Ovary (tissue), 9 donors: ENCODE results near the gene SGTA. TPM values are rescaled to one million over a fixed set of nuclear protein-coding genes. Genes with fewer than 3 reads are reported as not detected.

Experiments used
- DNase-seq, 5 donors: peaks; one replicate each; pipeline ENCODE4 v3.0.0-alpha.2; 2019 to 2020
- H3K27ac ChIP-seq, 2 donors: fragments of 200-600 bp; one replicate each; pipeline versions ENCODE4 v1.5.1 to v1.8.0; 2019 to 2022
- H3K27me3 ChIP-seq: fragments of 200-600 bp; one replicate; pipeline ENCODE4 v1.8.0; 2022
- H3K36me3 ChIP-seq: fragments of 200-600 bp; sonication (generic); one replicate; pipeline ENCODE4 v1.5.1; 2019
- H3K4me1 ChIP-seq: one replicate; pipeline ENCODE4 v1.8.1; 2013; ENCODE audit warnings: mild to moderate bottlenecking, moderate library complexity; ENCODE audit not compliant: insufficient read depth
- H3K4me3 ChIP-seq: fragments of 200-600 bp; sonication (generic); one replicate; pipeline ENCODE4 v1.5.1; 2017
- H3K9me3 ChIP-seq, 2 donors: fragments of 200-600 bp in 1 of 2; sonication (generic) in 1 of 2; one replicate each; pipeline versions ENCODE4 v1.5.1 to v1.8.1; 2013 to 2019; ENCODE audit warnings: mild to moderate bottlenecking in 1 of 2, moderate library complexity in 1 of 2
- CTCF ChIP-seq, 3 donors: fragments of 450-650 bp in 2 of 3; fragments of 200-600 bp in 1 of 3; IDR thresholded peaks; one replicate each; pipeline versions ENCODE4 v1.5.1 to v1.8.0; 2016 to 2022; ENCODE audit warnings: antibody characterized with exemption in 3 of 3, mild to moderate bottlenecking in 1 of 3
- EP300 ChIP-seq: sonication (generic); formaldehyde crosslinking; IDR thresholded peaks from one replicate; pipeline ENCODE4 v1.6.1; 2017; ENCODE audit warnings: antibody characterized with exemption
- POLR2A ChIP-seq: fragments of 450-650 bp; IDR thresholded peaks from one replicate; pipeline ENCODE4 v1.6.1; 2017; ENCODE audit warnings: antibody characterized with exemption, mild to moderate bottlenecking, moderate library complexity
- whole genome bisulfite sequencing, 3 donors: extraction: QIAGEN DNeasy Blood & Tissue Kit in 1 of 3; methylation state at CpG; one replicate each; pipeline versions ENCODE4 v1.1.5 to v1.1.7; 2013 to 2017; 5-methylcytosine and 5-hydroxymethylcytosine counted together
- intact Hi-C, 4 donors: fragments of 100-400 bp; cut with DNase I; formaldehyde crosslinking; loops; one replicate each; pipeline versions ENCODE4 v1.11.0 to v1.15.1; 2022 to 2023
- polyA plus RNA-seq, 2 donors: library from polyadenylated mRNA; stranded (reverse); fragments of 200-250 nt in 1 of 2; fragments of 350-450 nt in 1 of 2; fragmentation: Illumina TruSeq in 1 of 2; extraction: RNeasy Lipid Tissue Mini Kit (QIAGEN cat#74804) in 1 of 2; gene quantifications; one replicate each; pipeline ENCODE4 v1.2.3, GENCODE V29; 2013 to 2014
- total RNA-seq, 7 donors: library from RNA; depleted of rRNA in 2 of 7; stranded (reverse); fragments of >200 nt in 2 of 7; fragmentation: NEBNext Ultra II Directional in 3 of 7; extraction: Animal tissue kit (Norgen Biotek cat#: 25700) in 3 of 7; gene quantifications; one replicate each; pipeline versions ENCODE4 v1.1.0 to v1.2.4, GENCODE V29; 2016 to 2023
- donor health status: DM: no; HTN: no; CAD: no; lungs with moderate emphysema.
- donor health status: DM: no; HTN: no; CAD: no.
- donor health status: Bipolar disorder and iron deficiency.
- donor health status: DM: yes; HTN: yes; CAD: no.
- donor health status: DM: no; HTN: no; CAD: no.
- donor health status: DM: yes; HTN: yes; CAD: no.

SGTA gene
- total and polyA plus RNA-seq, 9 donors: 27.0 to 65.5 (median 53.4) TPM

- WGBS, 3 donors: 88 to 92% (median 89%) methylated on average over 43 of the region's 43 CpGs
- intact Hi-C loops: no loop called here
- Histone ChIP-seq H3K27ac (no peak overlapping the region), H3K4me3 (no peak overlapping the region), H3K36me3 (no peaks in the 10 kb centered on the region), H3K9me3 (no peaks in the 10 kb centered on the region), H3K4me1 (no peaks in the 10 kb centered on the region), H3K27me3 (no peaks in the 10 kb centered on the region)
- TF ChIP-seq POLR2A (no peak), CTCF (IDR thresholded peaks at IDR 0.05) (no peak), EP300 (no peak)
- peak in 1 of 5 donors; percentile 16 for DNase-seq
Observed at GRCh38 chr19:2761876-2762782, 20.9 kb downstream of the SGTA start.

DNA sequence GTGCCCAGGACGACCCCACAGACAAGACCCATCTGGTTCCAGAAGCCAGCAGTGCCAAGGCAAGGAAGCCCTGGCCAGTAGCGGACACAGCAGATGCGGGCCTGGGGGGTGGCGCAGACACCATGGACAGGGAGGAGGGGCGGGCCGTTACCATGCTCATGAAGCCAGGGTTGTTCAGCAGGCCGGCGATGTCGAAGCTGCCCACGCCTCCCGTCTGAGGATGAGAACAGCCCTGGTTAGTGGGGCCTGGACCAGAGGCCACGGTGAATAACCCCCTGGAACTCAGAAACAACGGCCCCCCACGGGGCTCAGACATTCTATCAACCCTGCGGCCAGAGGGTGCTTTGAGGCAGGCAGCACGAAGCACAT lies 21.8 kb downstream of the SGTA start:
- no peak overlapping the region for H3K27ac ChIP-seq
- intact Hi-C loops: no loop called here
- no peaks in the 10 kb centered on the region for H3K36me3 ChIP-seq
- no peaks in the 10 kb centered on the region for H3K9me3 ChIP-seq
- TF ChIP-seq EP300 (no peak), CTCF (IDR thresholded peaks at IDR 0.05) (no peak), POLR2A (no peak)
- no peaks in the 10 kb centered on the region for H3K4me1 ChIP-seq
- no peak for DNase-seq
- no peaks in the 10 kb centered on the region for H3K27me3 ChIP-seq
- 83 to 87% (median 85%) methylated on average over 16 of the region's 16 CpGs for WGBS, 3 donors
- no peak overlapping the region for H3K4me3 ChIP-seq

DNA sequence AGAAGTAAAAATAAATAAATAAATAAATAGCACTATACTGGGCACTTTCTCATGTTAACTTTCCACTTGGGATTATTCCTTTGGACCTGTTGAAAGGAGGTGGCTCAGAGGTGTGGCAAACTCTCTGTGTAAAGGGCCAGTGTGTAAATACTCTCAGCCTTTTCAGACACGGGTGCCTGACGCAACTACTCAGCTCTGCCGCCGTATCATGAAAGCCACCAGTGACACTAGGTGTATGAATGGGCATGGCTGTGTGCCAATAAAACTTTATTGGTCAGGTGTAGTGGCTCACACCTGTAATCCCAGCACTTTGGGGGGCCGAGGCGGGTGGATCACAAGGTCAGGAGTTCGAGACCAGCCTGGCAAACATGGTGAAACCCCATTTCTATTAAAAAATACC lies 23.1 kb downstream of the SGTA start:
- no peaks in the 10 kb centered on the region for H3K27me3 ChIP-seq
- no peak for DNase-seq
- 94 to 95% (median 95%) methylated on average over 7 of the region's 7 CpGs for WGBS, 3 donors
- no peaks in the 10 kb centered on the region for H3K36me3 ChIP-seq
- intact Hi-C loops: no loop called here
- no peak overlapping the region for H3K27ac ChIP-seq
- no peak overlapping the region for H3K4me3 ChIP-seq
- no peaks in the 10 kb centered on the region for H3K9me3 ChIP-seq
- H3K4me1 ChIP-seq: no peaks in the 10 kb centered on the region
- TF ChIP-seq POLR2A (no peak), CTCF (IDR thresholded peaks at IDR 0.05) (no peak), EP300 (no peak)

- intact Hi-C loops: no loop called here
- no peak overlapping the region for H3K27ac ChIP-seq
- WGBS, 3 donors: 88 to 93% (median 88%) methylated on average over 17 of the region's 17 CpGs
Observed at GRCh38 chr19:2759362-2759761, 23.7 kb downstream of the SGTA start.

More at GRCh38 chr19:2759362-2759761, 23.7 kb downstream of the SGTA start:
- no peak for TF ChIP-seq POLR2A
- no peak for TF ChIP-seq CTCF (IDR thresholded peaks at IDR 0.05)
- no peak for TF ChIP-seq EP300
- DNase-seq: no peak
- H3K9me3 ChIP-seq: no peaks in the 10 kb centered on the region
- no peak overlapping the region for H3K4me3 ChIP-seq
- no peaks in the 10 kb centered on the region for H3K4me1 ChIP-seq
- no peaks in the 10 kb centered on the region for H3K27me3 ChIP-seq
- no peaks in the 10 kb centered on the region for H3K36me3 ChIP-seq
